CD4-positive, alpha-beta T cell treated with Interleukin-2 at 100 ng/mL for 4 hours (primary cell): ENCODE measurements around the gene RFC3.

Experiments
- DNase-seq: peaks from one replicate; pipeline ENCODE4 v3.0.0-alpha.2; 2020; ENCODE audit warnings: low spot score

Gene RFC3

GRCh38 chr13:33868343-33868994 is 50.5 kb downstream of the RFC3 start:
- DNase-seq: no peak

GRCh38 chr13:33869005-33869404 is 51.1 kb downstream of the RFC3 start:
- no peak for DNase-seq

GRCh38 chr13:33870046-33870668 is 52.2 kb downstream of the RFC3 start:
- no peak for DNase-seq

GRCh38 chr13:33871207-33872004 is 53.5 kb downstream of the RFC3 start:
- no peak for DNase-seq

- DNase-seq: no peak
Observed at GRCh38 chr13:33872005-33872351, 54.0 kb downstream of the RFC3 start.

- DNase-seq: no peak
Observed at GRCh38 chr13:33873251-33873908, 55.4 kb downstream of the RFC3 start.

GRCh38 chr13:33874871-33875270 is 56.9 kb downstream of the RFC3 start:
- no peak for DNase-seq

GRCh38 chr13:33875618-33876401 is 57.9 kb downstream of the RFC3 start:
- DNase-seq: no peak

- DNase-seq: no peak
Observed at GRCh38 chr13:33876716-33877394, 58.9 kb downstream of the RFC3 start.

- no peak for DNase-seq
Observed at GRCh38 chr13:33879118-33879517, 61.2 kb downstream of the RFC3 start.

GRCh38 chr13:33882804-33883203 is 64.9 kb downstream of the RFC3 start:
- no peak for DNase-seq

GRCh38 chr13:33884531-33885220 is 66.7 kb downstream of the RFC3 start:
- DNase-seq: no peak
